ENCODE data around the gene GRM1.

DNA sequence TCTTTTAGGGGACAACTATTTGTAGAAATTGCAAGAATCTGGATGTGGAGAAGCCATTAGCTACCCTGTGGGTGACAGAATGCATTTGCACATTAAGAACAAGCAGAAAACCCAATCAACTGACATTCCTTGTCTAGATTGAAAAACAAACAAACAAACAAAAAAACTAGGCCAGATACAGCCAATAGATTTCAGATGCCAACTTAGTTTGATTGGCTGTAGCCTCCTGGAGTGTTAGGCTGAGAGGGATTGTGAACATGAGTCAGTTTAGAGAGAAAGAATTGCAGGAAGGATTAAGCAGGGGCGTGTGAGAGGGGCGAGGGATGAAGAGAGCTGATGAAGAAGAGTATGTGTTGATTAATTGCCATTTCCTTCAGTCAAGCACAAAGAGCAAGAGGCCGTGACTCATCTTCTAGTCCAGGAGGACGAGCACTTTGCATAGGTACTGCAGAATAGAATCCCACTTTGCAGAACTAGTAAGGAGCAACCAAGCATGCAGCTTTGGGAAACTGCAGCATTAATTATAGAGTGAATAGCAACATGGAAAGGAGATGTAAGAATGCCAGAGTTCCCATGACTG is 326.7 kb downstream of the GRM1 start:
- TF ChIP-seq SUZ12 (IDR thresholded peaks at IDR 0.05; ENCODE audit: extremely low read depth, insufficient read depth, insufficient read length) (no peak), YY1 (IDR thresholded peaks at IDR 0.05; ENCODE audit: insufficient read depth, insufficient read length) (no peak)
